GM13976 (cell line): ENCODE results near the gene STN1.
A peak's percentile ranks its signal among the peaks of the same experiment; 100 is the strongest.

ENCODE experiments used
- DNase-seq: peaks from one replicate; pipeline ENCODE4 v3.0.0; 2012; ENCODE audit warnings: low spot score
- in situ Hi-C: fragments of 300-500 bp; cut with MboI; formaldehyde crosslinking; loops from one replicate; pipeline ENCODE4 v1.12.0; 2022; ENCODE audit warnings: low sequenced_read_pairs, mixed read lengths, inconsistent platforms; ENCODE audit not compliant: unreplicated experiment
- TF ChIP-seq, protein P1 (sequence below): IDR thresholded peaks from 2 replicates; pipeline ENCODE4 v1.5.1; 2012; ENCODE audit warnings: borderline replicate concordance, mild to moderate bottlenecking; ENCODE audit not compliant: insufficient read depth; ENCODE audit errors: extremely low read depth, missing control alignments, control extremely low read depth

The STN1 gene

DNA sequence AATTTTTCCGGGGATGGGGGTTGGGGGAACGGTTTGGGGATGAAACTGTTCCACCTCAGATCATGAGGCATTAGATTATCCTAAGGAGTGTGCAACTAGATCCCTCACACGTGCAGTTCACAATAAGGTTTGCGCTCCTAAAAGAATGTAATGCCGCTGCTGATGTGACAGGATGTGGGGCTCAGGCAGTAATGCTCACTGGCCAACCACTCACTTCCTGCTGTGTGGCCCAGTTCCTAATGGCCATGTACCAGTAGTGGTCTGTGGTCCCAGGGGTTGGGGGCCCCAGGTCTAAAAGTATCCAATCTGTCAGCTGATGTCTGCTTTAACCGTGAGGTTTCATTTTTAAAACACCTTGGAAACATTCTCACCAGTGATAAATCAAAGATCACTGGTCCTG is 2.2 kb downstream of the STN1 start:
- peak; percentile 22 for DNase-seq
- in situ Hi-C loops: no loop called here
- TF ChIP-seq, protein P1, sequence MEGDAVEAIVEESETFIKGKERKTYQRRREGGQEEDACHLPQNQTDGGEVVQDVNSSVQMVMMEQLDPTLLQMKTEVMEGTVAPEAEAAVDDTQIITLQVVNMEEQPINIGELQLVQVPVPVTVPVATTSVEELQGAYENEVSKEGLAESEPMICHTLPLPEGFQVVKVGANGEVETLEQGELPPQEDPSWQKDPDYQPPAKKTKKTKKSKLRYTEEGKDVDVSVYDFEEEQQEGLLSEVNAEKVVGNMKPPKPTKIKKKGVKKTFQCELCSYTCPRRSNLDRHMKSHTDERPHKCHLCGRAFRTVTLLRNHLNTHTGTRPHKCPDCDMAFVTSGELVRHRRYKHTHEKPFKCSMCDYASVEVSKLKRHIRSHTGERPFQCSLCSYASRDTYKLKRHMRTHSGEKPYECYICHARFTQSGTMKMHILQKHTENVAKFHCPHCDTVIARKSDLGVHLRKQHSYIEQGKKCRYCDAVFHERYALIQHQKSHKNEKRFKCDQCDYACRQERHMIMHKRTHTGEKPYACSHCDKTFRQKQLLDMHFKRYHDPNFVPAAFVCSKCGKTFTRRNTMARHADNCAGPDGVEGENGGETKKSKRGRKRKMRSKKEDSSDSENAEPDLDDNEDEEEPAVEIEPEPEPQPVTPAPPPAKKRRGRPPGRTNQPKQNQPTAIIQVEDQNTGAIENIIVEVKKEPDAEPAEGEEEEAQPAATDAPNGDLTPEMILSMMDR: no peak

DNA sequence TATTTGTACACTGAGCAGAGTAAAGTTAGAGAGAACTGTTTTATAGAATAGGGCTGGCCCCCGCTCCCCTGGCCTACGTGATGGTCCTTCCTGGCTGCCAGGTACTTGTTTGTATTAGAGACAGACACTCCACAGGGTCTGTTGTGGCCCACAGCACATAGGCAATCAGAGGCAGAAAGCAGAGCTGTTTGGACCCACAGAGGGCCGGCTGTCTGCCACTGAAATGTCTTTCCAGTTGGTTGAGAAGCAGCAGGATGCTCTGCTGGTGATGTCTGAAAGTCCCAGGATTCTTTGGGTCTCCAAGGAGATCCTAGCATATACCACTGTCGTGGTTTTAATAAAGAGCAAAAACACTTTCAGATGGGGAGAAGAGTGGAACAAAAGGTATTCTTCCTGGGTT is 5.2 kb downstream of the STN1 start:
- DNase-seq: no peak
- TF ChIP-seq, protein P1: no peak
- in situ Hi-C loops: no loop called here

DNA sequence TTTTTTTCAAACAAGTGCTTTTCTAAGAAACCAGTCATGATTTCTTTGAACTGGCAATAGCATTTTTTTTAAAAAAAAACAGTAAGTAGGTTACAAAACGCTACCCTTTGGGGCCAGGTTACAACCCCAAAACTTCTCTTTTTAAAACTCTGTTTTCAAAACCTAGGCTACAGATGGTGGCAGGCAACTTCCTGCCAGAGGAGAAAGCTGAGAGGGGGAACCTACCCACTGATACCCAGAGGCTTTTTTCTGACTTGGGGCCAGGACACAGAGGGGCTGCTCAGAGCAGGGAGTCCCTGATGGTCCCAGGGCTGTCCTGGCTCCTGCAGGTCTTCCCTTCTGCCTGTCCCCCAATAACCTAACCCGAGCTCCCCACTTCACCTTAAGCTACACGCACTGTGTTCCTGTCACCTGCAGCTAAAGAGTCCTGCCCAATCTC is 6.9 kb downstream of the STN1 start:
- in situ Hi-C loops: no loop called here
- DNase-seq: peak; percentile 28
- TF ChIP-seq, protein P1: no peak

DNA sequence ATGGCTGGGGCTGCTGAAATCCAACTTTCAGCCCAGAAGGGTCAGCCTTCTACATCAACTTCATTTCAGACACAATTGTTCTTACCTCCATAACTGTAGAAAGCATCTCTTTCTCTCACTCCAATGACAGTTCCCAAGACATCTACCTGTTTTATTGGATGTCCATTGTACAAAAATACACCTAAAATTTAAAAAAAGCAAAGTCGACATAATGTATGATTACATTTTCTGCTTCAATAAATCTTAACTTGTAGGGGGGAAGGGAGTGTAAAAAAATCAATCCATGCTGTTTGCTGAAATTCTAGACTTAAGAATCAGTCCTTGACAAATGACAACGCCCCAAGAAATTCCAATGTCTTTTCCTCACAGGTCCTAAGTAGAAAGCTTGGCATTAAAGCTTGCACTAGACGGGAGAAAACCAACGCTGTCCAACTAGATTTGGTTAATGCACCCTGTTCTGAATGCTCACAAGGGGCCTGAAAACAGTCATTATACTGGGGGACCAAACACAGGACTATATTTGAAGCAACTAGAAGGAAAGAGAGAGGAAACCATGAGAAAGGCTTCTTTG is 7.5 kb downstream of the STN1 start:
- no peak for DNase-seq
- in situ Hi-C loops: no loop called here
- TF ChIP-seq, protein P1: no peak

DNA sequence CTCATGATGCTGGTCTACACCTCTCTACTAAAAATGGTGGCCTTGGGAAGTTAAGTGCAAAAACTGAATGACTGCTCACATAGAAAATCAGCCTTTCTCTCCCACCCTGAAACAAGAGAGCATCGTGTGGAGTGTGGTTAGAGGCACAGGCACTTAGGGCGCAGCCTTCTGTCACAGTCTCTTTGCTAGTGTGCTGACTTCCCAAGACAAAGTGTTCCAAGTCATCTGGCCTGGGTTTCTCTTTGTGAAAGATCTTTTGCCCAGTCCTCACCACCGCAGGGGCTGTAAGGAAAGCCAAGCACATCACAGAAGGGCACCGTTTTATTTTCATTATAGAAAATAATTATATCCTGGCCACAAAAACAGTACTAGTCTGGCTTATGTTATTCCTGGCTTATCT is 12.5 kb downstream of the STN1 start:
- TF ChIP-seq, protein P1: no peak
- in situ Hi-C loops: no loop called here
- DNase-seq: no peak

DNA sequence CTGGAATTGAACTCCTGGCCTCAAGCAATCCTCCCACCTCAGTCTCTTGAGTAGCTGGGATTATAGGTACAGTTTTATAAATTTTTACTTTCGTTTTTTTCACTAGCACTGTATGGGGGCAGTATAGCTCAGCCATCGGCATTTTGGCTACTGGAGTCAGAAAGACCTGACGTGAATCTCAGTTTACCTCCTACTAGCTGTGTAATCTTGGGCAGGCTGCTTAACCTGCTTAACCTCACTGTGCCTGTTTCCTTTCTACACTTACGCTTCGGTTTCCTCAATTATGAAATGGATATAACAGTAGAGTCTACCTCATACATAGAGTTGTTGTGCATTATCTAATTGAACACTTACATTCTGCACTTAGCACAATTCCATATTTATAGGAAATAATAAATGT is 16.7 kb downstream of the STN1 start:
- TF ChIP-seq, protein P1: no peak
- no peak for DNase-seq
- in situ Hi-C loops: no loop called here

DNA sequence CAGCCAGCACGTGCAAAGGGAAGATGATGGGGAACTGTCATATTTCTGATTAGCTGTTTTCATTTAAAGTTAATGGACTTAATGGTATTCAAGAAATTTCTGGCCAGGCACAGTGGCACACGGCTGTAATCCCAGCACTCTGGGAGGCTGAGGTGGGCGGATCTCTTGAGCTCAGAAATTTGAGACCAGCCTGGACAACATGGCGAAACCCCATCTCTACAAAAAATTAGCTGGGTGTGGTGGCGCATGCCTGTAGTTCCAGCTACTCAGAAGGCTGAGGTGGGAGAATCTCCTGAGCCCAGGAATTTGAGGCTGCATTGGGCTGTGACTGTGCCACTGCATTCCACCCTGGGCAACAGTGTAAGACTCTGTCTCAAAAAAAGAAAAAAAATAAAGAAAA is 18.7 kb downstream of the STN1 start:
- in situ Hi-C loops: loop anchor here (25.0 kb wide), 1 partner anchor 313 kb away; no protein-coding TSS in a partner anchor

More for the DNA sequence above, 18.7 kb downstream of the STN1 start:
- TF ChIP-seq, protein P1: no peak
- DNase-seq: no peak
